Colonic mucosa (tissue), 4 donors: ENCODE results near the gene CUBN. TPM values are rescaled to one million over a fixed set of nuclear protein-coding genes. Genes with fewer than 3 reads are reported as not detected.

ENCODE experiments used
- DNase-seq: peaks from one replicate; pipeline ENCODE4 v3.0.0-alpha.2; 2020
- H3K27ac ChIP-seq: fragments of 200-600 bp; one replicate; pipeline ENCODE4 v1.8.0; 2021
- H3K27me3 ChIP-seq: fragments of 200-600 bp; one replicate; pipeline ENCODE4 v1.8.0; 2021
- H3K36me3 ChIP-seq: fragments of 200-600 bp; one replicate; pipeline ENCODE4 v1.8.0; 2021
- H3K4me1 ChIP-seq: fragments of 200-600 bp; one replicate; pipeline ENCODE4 v1.8.0; 2021; ENCODE audit warnings: mild to moderate bottlenecking
- H3K4me3 ChIP-seq: fragments of 200-600 bp; one replicate; pipeline ENCODE4 v1.8.0; 2021
- H3K9ac ChIP-seq, 2 donors: one replicate each; pipeline ENCODE4 v1.7.0; 2013; ENCODE audit warnings: control low read depth in 2 of 2, low read depth in 2 of 2, low read length in 2 of 2
- H3K9me3 ChIP-seq: fragments of 200-600 bp; one replicate; pipeline ENCODE4 v1.8.0; 2021
- intact Hi-C: fragments of 100-400 bp; cut with DNase I; formaldehyde crosslinking; loops from one replicate; pipeline ENCODE4 v1.14.1; 2022
- total RNA-seq, 2 donors: library from RNA; stranded (reverse); fragmentation: NEBNext Ultra II Directional in 1 of 2; extraction: Animal tissue kit (Norgen Biotek cat#: 25700) in 1 of 2; gene quantifications; one replicate each; pipeline ENCODE4 v1.2.1, GENCODE V29; 2021
- TF ChIP-seq, protein P1 (sequence below): fragments of 200-600 bp; IDR thresholded peaks from one replicate; pipeline ENCODE4 v1.8.0; 2022; ENCODE audit warnings: antibody characterized with exemption, mild to moderate bottlenecking
- donor health status: healthy.
- donor health status: DM: no; HTN: no; CAD: no.
- donor health status: DM: no; HTN: no; CAD: no.

CUBN gene
- total RNA-seq, 2 donors from 2014 or later: 0.25 to 0.42 TPM

DNA sequence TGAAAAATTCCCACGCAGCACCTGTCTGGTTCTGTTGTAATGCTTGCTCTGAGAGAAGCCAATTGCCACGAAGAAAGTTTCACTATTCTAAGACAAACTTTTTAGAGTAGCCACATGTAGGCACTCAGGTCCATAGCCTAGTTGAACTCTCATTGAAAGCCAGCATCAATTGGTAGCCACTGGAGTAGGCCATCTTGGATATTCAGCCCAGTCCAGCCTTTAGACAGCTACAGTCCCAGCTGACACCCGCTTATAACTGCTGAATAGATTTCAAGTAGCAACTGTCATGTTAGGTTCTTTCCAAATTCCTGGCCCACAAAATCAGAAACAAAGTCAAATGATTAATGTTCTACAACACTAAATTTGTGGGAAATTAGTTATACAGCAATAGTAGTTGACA, 31.6 kb downstream of the CUBN start:
- DNase-seq: no peak
- H3K36me3 ChIP-seq: no peaks in the 10 kb centered on the region
- H3K27me3 ChIP-seq: no peaks in the 10 kb centered on the region
- no peaks in the 10 kb centered on the region for H3K4me1 ChIP-seq
- no peak overlapping the region for H3K9ac ChIP-seq
- H3K9me3 ChIP-seq: no peaks in the 10 kb centered on the region
- H3K4me3 ChIP-seq: no peak overlapping the region
- TF ChIP-seq, protein P1, sequence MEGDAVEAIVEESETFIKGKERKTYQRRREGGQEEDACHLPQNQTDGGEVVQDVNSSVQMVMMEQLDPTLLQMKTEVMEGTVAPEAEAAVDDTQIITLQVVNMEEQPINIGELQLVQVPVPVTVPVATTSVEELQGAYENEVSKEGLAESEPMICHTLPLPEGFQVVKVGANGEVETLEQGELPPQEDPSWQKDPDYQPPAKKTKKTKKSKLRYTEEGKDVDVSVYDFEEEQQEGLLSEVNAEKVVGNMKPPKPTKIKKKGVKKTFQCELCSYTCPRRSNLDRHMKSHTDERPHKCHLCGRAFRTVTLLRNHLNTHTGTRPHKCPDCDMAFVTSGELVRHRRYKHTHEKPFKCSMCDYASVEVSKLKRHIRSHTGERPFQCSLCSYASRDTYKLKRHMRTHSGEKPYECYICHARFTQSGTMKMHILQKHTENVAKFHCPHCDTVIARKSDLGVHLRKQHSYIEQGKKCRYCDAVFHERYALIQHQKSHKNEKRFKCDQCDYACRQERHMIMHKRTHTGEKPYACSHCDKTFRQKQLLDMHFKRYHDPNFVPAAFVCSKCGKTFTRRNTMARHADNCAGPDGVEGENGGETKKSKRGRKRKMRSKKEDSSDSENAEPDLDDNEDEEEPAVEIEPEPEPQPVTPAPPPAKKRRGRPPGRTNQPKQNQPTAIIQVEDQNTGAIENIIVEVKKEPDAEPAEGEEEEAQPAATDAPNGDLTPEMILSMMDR: no peak
- H3K27ac ChIP-seq: no peak overlapping the region
- intact Hi-C loops: no loop called here

- Histone ChIP-seq H3K36me3 (no peaks in the 10 kb centered on the region), H3K4me1 (no peaks in the 10 kb centered on the region), H3K4me3 (no peak overlapping the region), H3K27me3 (no peaks in the 10 kb centered on the region), H3K9me3 (no peaks in the 10 kb centered on the region), H3K9ac (no peak overlapping the region), H3K27ac (no peak overlapping the region)
- DNase-seq: no peak
- TF ChIP-seq, protein P1: no peak
- intact Hi-C loops: no loop called here
Measured at GRCh38 chr10:17094844-17095243, 34.8 kb downstream of the CUBN start.

GRCh38 chr10:17092986-17093803, 36.4 kb downstream of the CUBN start:
- no peak overlapping the region for H3K9ac ChIP-seq
- no peaks in the 10 kb centered on the region for H3K36me3 ChIP-seq
- no peaks in the 10 kb centered on the region for H3K9me3 ChIP-seq
- no peak for DNase-seq
- H3K27ac ChIP-seq: no peak overlapping the region
- TF ChIP-seq, protein P1: no peak
- no peak overlapping the region for H3K4me3 ChIP-seq
- no peaks in the 10 kb centered on the region for H3K27me3 ChIP-seq
- H3K4me1 ChIP-seq: no peaks in the 10 kb centered on the region
- intact Hi-C loops: no loop called here

GRCh38 chr10:17092216-17092944, 37.2 kb downstream of the CUBN start:
- H3K9ac ChIP-seq: no peak overlapping the region
- intact Hi-C loops: no loop called here
- TF ChIP-seq, protein P1: no peak
- H3K27me3 ChIP-seq: no peaks in the 10 kb centered on the region
- DNase-seq: no peak
- H3K4me3 ChIP-seq: no peak overlapping the region
- H3K36me3 ChIP-seq: no peaks in the 10 kb centered on the region
- H3K9me3 ChIP-seq: no peaks in the 10 kb centered on the region
- no peaks in the 10 kb centered on the region for H3K4me1 ChIP-seq
- no peak overlapping the region for H3K27ac ChIP-seq

DNA sequence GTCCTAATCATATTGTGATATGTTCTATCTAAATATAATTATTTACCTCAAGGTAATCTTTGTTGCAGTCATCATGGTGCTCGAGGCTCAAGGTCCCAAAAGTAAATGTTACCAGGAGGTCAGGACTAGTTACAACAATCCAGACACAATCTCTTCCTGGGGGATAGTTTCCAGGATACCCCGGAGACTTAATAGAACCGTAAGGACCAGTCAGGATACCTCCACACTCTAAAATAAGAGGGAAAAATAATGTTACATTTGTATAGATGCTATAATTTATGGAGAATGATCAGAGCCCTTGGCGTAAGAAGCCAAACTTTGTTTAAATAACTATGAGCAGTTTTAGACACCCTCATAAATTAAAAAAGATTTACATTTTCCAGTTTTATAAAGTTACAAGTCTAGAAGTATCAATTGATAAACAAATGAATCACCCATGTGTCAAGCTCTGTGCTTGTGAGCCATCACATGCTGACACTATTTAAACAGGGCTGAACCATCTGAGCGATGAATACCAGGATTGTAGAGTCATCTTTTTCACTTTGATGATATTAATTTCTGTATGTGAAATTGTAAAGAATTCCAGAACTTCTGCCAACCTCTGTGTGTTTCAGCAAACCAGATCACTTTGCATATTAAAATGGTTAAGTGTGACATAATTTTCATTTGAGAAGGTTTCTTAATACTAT, 41.3 kb downstream of the CUBN start:
- Histone ChIP-seq H3K36me3 (no peaks in the 10 kb centered on the region), H3K27ac (no peak overlapping the region), H3K4me3 (no peak overlapping the region), H3K9ac (no peak overlapping the region), H3K9me3 (no peaks in the 10 kb centered on the region), H3K4me1 (no peaks in the 10 kb centered on the region), H3K27me3 (no peaks in the 10 kb centered on the region)
- DNase-seq: no peak
- TF ChIP-seq, protein P1: no peak
- intact Hi-C loops: no loop called here
